Fibroblast of lung (primary cell): ENCODE measurements around the gene ZNF575. TPM values are rescaled to one million over a fixed set of nuclear protein-coding genes. Genes with fewer than 3 reads are reported as not detected.

Experiments
- DNase-seq, 2 donors: peaks; one replicate each; pipeline versions ENCODE4 v3.0.0 to v3.0.0-alpha.2; 2010; ENCODE audit warnings: low read depth in 2 of 2
- H2AFZ ChIP-seq: 2 replicates; pipeline ENCODE4 v1.5.1; 2012; ENCODE audit warnings: low read length, control low read depth, inconsistent platforms
- H3K27ac ChIP-seq: 2 replicates; pipeline ENCODE4 v1.5.1; 2011; ENCODE audit warnings: low read length, control low read depth; ENCODE audit not compliant: insufficient read depth
- H3K27me3 ChIP-seq: 2 replicates; pipeline ENCODE4 v1.5.1; 2011; ENCODE audit warnings: mild to moderate bottlenecking, low read length; ENCODE audit not compliant: control insufficient read depth, insufficient read depth
- H3K36me3 ChIP-seq: 2 replicates; pipeline ENCODE4 v1.5.1; 2011; ENCODE audit warnings: low read length; ENCODE audit not compliant: control insufficient read depth, insufficient read depth
- H3K4me1 ChIP-seq: 2 replicates; pipeline ENCODE4 v1.5.1; 2011; ENCODE audit warnings: low read length; ENCODE audit not compliant: control insufficient read depth, insufficient read depth; ENCODE audit errors: extremely low read depth
- H3K4me2 ChIP-seq: 2 replicates; pipeline ENCODE4 v1.5.1; 2011; ENCODE audit warnings: low read length, control low read depth; ENCODE audit not compliant: insufficient read depth; ENCODE audit errors: extremely low read depth
- H3K4me3 ChIP-seq, 4 experiments: fragments of 200-600 bp in 1 of 4; sonication (generic) in 1 of 4; replicated peaks in 1 of 4; 2 replicates each; pipeline ENCODE4 v1.5.1; 2011 to 2016; ENCODE audit warnings: low read length in 4 of 4, low read depth in 3 of 4, mild to moderate bottlenecking in 3 of 4, control low read depth in 2 of 4, inconsistent platforms in 1 of 4, mixed read lengths in 1 of 4; ENCODE audit not compliant: insufficient read depth in 1 of 4; ENCODE audit errors: control extremely low read depth in 1 of 4
- H3K79me2 ChIP-seq: 2 replicates; pipeline ENCODE4 v1.5.1; 2012; ENCODE audit warnings: mild to moderate bottlenecking, low read length, inconsistent platforms; ENCODE audit not compliant: control insufficient read depth, insufficient read depth
- H3K9ac ChIP-seq: 2 replicates; pipeline ENCODE4 v1.5.1; 2011; ENCODE audit warnings: mild to moderate bottlenecking, low read length, control low read depth; ENCODE audit not compliant: insufficient read depth
- H3K9me3 ChIP-seq: 2 replicates; pipeline ENCODE4 v1.5.1; 2012; ENCODE audit warnings: low read depth, low read length; ENCODE audit not compliant: control insufficient read depth, insufficient read depth
- H4K20me1 ChIP-seq: 2 replicates; pipeline ENCODE4 v1.5.1; 2011; ENCODE audit warnings: low read length; ENCODE audit not compliant: control insufficient read depth, insufficient read depth; ENCODE audit errors: extremely low read depth
- EZH2 ChIP-seq: IDR thresholded peaks from 2 replicates; pipeline ENCODE4 v1.5.1; 2012; ENCODE audit warnings: low read length, control low read depth, mild to moderate bottlenecking; ENCODE audit errors: missing control alignments
- polyA plus RNA-seq, 2 donors: library from polyadenylated mRNA; depleted of rRNA in 1 of 2; stranded (reverse) in 1 of 2; unstranded in 1 of 2; fragments of >200 nt; gene quantifications; 2 replicates each; pipeline ENCODE4 v1.2.1, GENCODE V29; 2011 to 2012; ENCODE audit warnings: missing spikeins in 1 of 2
- total RNA-seq: library from RNA; depleted of rRNA; stranded (reverse); fragments of >200 nt; gene quantifications from 2 replicates; pipeline ENCODE4 v1.2.1, GENCODE V29; 2014
- TF ChIP-seq, protein P1 (sequence below), 2 donors: IDR thresholded peaks in 1 of 2; conservative IDR thresholded peaks in 1 of 2; 1 replicate in 1 of 2; 2 replicates in 1 of 2; pipeline ENCODE4 v1.5.1; 2011 to 2012; ENCODE audit warnings: low read length in 2 of 2, control low read depth in 1 of 2, inconsistent platforms in 1 of 2, low read depth in 1 of 2, mild to moderate bottlenecking in 1 of 2

Gene ZNF575
- total and polyA plus RNA-seq, 2 donors (not counting 1 experiment from before 2014, with no cell fraction given) = 0.27 to 0.33 TPM

DNA sequence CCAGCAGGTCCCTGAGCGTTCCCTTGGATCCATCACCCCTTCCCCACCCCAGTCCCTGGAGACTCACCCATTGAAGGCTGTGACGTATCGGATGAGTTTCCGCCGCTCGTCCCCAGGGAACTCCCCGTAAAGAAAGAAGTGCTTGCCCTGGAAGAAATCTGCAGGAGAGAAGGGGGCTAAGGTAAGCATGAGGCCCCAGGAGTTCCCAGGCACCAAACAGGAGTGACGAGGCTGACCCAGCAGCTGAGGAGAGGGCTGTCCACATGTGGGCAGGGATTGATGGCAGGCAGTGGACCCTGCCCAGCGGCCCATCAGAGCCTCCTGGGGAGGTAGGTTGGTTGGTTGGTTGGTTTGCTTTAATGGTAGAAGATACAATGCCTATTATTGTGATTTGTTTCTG, 11.1 kb downstream of the ZNF575 start:
- Histone ChIP-seq H3K4me2 (no peak overlapping the region), H2AFZ (no peak overlapping the region), H4K20me1 (no peaks in the 10 kb centered on the region), H3K4me1 (no peaks in the 10 kb centered on the region), H3K36me3 (peaks cover 9% of the 10 kb centered on the region), H3K27me3 (no peaks in the 10 kb centered on the region), H3K9ac (no peak overlapping the region), H3K9me3 (no peaks in the 10 kb centered on the region), H3K79me2 (no peaks in the 10 kb centered on the region), H3K27ac (no peak overlapping the region), H3K4me3 (no peak overlapping the region)
- no peak for TF ChIP-seq EZH2
- TF ChIP-seq, protein P1, sequence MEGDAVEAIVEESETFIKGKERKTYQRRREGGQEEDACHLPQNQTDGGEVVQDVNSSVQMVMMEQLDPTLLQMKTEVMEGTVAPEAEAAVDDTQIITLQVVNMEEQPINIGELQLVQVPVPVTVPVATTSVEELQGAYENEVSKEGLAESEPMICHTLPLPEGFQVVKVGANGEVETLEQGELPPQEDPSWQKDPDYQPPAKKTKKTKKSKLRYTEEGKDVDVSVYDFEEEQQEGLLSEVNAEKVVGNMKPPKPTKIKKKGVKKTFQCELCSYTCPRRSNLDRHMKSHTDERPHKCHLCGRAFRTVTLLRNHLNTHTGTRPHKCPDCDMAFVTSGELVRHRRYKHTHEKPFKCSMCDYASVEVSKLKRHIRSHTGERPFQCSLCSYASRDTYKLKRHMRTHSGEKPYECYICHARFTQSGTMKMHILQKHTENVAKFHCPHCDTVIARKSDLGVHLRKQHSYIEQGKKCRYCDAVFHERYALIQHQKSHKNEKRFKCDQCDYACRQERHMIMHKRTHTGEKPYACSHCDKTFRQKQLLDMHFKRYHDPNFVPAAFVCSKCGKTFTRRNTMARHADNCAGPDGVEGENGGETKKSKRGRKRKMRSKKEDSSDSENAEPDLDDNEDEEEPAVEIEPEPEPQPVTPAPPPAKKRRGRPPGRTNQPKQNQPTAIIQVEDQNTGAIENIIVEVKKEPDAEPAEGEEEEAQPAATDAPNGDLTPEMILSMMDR (conservative IDR thresholded peaks at IDR 0.05 in 1 of 2, IDR thresholded peaks at IDR 0.05 in 1 of 2; ENCODE audit: low read depth in 1 of 2, low read length in 2 of 2) = no peak
- no peak for DNase-seq

DNA sequence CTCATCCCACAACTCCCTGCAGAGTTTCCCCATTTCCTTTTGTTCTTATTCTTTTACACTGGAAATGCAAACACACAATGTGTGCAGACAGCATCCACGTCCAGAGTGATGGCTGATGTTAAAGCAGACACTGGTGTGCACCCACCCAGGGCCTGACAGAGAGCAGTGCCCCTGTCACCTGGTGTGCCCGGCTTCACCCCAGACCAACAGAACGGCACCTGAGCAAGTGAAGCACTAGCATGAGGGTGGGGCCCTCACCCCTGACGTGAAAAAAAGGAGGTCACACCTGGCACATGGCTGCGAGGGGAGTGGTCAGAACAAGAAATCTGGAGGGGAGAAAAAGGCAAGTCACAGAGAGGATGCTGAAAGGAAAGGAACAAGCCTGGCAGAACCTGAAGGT, 12.3 kb downstream of the ZNF575 start:
- Histone ChIP-seq H2AFZ (no peak overlapping the region), H3K4me2 (no peak overlapping the region), H3K4me3 (no peak overlapping the region), H3K9ac (no peak overlapping the region), H3K27ac (no peak overlapping the region), H4K20me1 (no peaks in the 10 kb centered on the region), H3K79me2 (no peaks in the 10 kb centered on the region), H3K9me3 (no peaks in the 10 kb centered on the region), H3K36me3 (peaks cover 9% of the 10 kb centered on the region), H3K27me3 (no peaks in the 10 kb centered on the region), H3K4me1 (no peaks in the 10 kb centered on the region)
- no peak for DNase-seq
- no peak for TF ChIP-seq EZH2
- TF ChIP-seq, protein P1 (conservative IDR thresholded peaks at IDR 0.05 in 1 of 2, IDR thresholded peaks at IDR 0.05 in 1 of 2; ENCODE audit: low read depth in 1 of 2, low read length in 2 of 2) = no peak

DNA sequence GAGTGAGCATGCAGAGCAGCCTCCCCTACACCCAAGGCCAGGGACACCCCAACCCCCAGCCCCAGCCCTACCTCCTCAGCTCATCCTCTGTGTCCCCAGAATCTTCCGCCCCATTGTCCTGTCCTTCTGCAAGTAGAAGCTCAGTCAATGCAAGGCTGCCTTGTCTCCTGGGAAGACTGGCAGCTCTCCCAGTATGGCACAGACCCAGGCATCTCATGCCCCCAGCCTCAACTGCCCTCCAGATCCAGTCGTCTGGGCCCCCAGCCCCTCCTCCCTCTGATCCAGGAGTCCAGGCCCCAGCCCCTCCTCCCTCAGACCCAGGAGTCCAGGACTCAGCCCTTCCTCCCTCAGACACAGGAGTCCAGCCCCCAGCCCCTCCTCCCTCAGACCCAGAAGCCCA, 13.0 kb downstream of the ZNF575 start:
- Histone ChIP-seq H3K36me3 (peaks cover 12% of the 10 kb centered on the region), H3K27me3 (no peaks in the 10 kb centered on the region), H3K9ac (no peak overlapping the region), H4K20me1 (no peaks in the 10 kb centered on the region), H3K4me2 (no peak overlapping the region), H2AFZ (no peak overlapping the region), H3K79me2 (no peaks in the 10 kb centered on the region), H3K4me3 (no peak overlapping the region), H3K27ac (no peak overlapping the region), H3K9me3 (no peaks in the 10 kb centered on the region), H3K4me1 (no peaks in the 10 kb centered on the region)
- no peak for TF ChIP-seq EZH2
- TF ChIP-seq, protein P1 (conservative IDR thresholded peaks at IDR 0.05 in 1 of 2, IDR thresholded peaks at IDR 0.05 in 1 of 2; ENCODE audit: low read depth in 1 of 2, low read length in 2 of 2) = no peak
- DNase-seq = no peak
